ENCODE data around the gene RGS12. TPM values are rescaled to one million over a fixed set of nuclear protein-coding genes. Genes with fewer than 3 reads are reported as not detected.
A peak's percentile ranks its signal among the peaks of the same experiment; 100 is the strongest.

The RGS12 gene
- total RNA-seq, 4 donors from 2014 or later: 3.5 to 63.8 (median 40.1) TPM

- Histone ChIP-seq H3K9me3 (no peaks in the 10 kb centered on the region), H3K4me3 (no peak overlapping the region), H3K36me3 (no peaks in the 10 kb centered on the region), H3K4me1 (no peaks in the 10 kb centered on the region), H3K27me3 (no peaks in the 10 kb centered on the region), H3K27ac (no peak overlapping the region)
- no peak for TF ChIP-seq POLR2A (IDR thresholded peaks at IDR 0.05)
- no peak for TF ChIP-seq CTCF (IDR thresholded peaks at IDR 0.05)
- intact Hi-C loops (cut with DNase I; ENCODE audit: low total_unique reads): no loop called here
- no peak for DNase-seq
These were observed 40.4 kb upstream of the RGS12 start for GRCh38 chr4:3252480-3252828.

DNA sequence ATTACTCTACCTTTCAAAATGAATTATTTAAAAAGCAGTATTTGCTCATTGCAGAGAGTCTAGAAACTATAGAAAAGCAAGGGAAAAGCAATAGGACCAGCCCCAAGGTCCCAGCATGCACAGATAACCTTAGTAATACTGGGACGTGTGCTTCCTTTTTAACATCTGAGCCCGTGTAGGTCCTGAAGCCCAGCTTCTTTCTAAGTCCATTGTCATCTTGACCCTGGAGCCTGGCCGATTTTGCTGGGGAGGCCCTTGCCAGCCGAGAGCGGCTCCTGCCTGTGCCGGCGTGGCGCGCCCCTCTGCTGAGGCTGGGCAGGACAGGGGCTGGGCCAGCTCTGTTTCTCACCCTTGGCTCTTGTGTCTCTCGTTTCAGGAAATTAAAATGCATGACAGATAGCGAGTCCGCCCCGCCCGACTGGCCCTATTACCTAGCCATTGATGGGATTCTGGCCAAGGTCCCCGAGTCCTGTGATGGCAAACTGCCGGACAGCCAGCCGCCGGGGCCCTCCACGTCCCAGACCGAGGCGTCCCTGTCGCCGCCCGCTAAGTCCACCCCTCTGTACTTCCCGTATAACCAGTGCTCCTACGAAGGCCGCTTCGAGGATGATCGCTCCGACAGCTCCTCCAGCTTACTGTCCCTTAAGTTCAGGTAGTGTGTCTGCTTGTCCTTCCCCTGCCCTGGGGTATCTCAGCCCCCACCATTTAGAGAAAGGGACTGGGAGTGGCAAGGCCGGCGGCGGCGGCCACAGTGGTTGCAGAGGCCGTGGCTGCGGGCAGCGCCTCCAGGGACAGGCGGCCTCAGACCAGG is 39.8 kb upstream of the RGS12 start:
- H3K9me3 ChIP-seq: no peaks in the 10 kb centered on the region
- intact Hi-C loops (cut with DNase I; ENCODE audit: low total_unique reads): no loop called here
- H3K27me3 ChIP-seq: no peaks in the 10 kb centered on the region
- H3K4me3 ChIP-seq: no peak overlapping the region
- H3K27ac ChIP-seq: no peak overlapping the region
- peak in 1 of 2 donors; percentile 11 for DNase-seq
- H3K4me1 ChIP-seq: no peaks in the 10 kb centered on the region
- TF ChIP-seq POLR2A (IDR thresholded peaks at IDR 0.05): no peak
- TF ChIP-seq CTCF (IDR thresholded peaks at IDR 0.05): no peak
- no peaks in the 10 kb centered on the region for H3K36me3 ChIP-seq

- DNase-seq: peak in 1 of 2 donors; percentile 8
- H3K36me3 ChIP-seq: no peaks in the 10 kb centered on the region
- no peaks in the 10 kb centered on the region for H3K27me3 ChIP-seq
- H3K9me3 ChIP-seq: no peaks in the 10 kb centered on the region
- no peak overlapping the region for H3K4me3 ChIP-seq
- intact Hi-C loops (cut with DNase I; ENCODE audit: low total_unique reads): no loop called here
- TF ChIP-seq CTCF (IDR thresholded peaks at IDR 0.05): no peak
- H3K27ac ChIP-seq: no peak overlapping the region
- H3K4me1 ChIP-seq: no peaks in the 10 kb centered on the region
These were observed 39.0 kb upstream of the RGS12 start for GRCh38 chr4:3253808-3254207.

GRCh38 chr4:3254302-3255131 is 38.3 kb upstream of the RGS12 start:
- no peak overlapping the region for H3K4me3 ChIP-seq
- TF ChIP-seq POLR2A (IDR thresholded peaks at IDR 0.05) (no peak), CTCF (IDR thresholded peaks at IDR 0.05) (no peak)
- intact Hi-C loops (cut with DNase I; ENCODE audit: low total_unique reads): no loop called here
- H3K9me3 ChIP-seq: no peaks in the 10 kb centered on the region
- H3K36me3 ChIP-seq: no peaks in the 10 kb centered on the region
- peak; percentile 7 to 9 for DNase-seq
- no peaks in the 10 kb centered on the region for H3K27me3 ChIP-seq
- H3K4me1 ChIP-seq: no peaks in the 10 kb centered on the region
- no peak overlapping the region for H3K27ac ChIP-seq

DNA sequence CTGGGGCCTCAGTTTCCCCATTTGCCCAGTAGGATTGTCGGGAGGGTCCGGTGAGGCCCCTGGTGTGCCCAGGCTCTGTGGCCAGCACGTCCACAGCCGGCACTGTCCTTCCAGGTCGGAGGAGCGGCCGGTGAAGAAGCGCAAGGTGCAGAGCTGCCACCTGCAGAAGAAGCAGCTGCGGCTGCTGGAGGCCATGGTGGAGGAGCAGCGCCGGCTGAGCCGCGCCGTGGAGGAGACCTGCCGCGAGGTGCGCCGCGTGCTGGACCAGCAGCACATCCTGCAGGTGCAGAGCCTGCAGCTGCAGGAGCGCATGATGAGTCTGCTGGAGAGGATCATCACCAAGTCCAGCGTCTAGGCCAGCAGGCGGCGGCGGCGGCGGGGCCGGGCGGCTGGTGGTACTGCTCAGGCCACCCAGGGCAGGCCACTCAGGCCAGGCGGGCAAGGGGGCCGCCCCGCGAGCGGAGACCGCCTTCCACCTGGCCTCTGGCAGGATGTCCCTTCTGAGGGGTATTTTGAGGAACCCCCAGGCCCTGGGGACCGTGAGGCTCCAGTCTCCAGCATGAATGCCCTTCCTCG is 37.1 kb upstream of the RGS12 start:
- Histone ChIP-seq H3K4me1 (no peaks in the 10 kb centered on the region), H3K27ac (no peak overlapping the region), H3K4me3 (no peak overlapping the region), H3K36me3 (no peaks in the 10 kb centered on the region), H3K27me3 (no peaks in the 10 kb centered on the region), H3K9me3 (no peaks in the 10 kb centered on the region)
- intact Hi-C loops (cut with DNase I; ENCODE audit: low total_unique reads): no loop called here
- TF ChIP-seq POLR2A (IDR thresholded peaks at IDR 0.05) (no peak), CTCF (IDR thresholded peaks at IDR 0.05) (no peak)
- peak in 1 of 2 donors; percentile 3 for DNase-seq
